GM23338 (cell line): Measurements from ENCODE around the gene CD93. TPM values are rescaled to one million over a fixed set of nuclear protein-coding genes. Genes with fewer than 3 reads are reported as not detected.

Experiments used
- ATAC-seq: fragments of 200-7000 bp; cut with Tn5 transposase; 3 replicates; pipeline ENCODE4 v1.9.1; 2020
- DNase-seq: peaks from one replicate; pipeline ENCODE4 v3.0.0-alpha.2; 2015; ENCODE audit warnings: low spot score
- H2AFZ ChIP-seq: fragments of 200-600 bp; sonication (generic); 2 replicates; pipeline ENCODE4 v1.8.0; 2016; ENCODE audit warnings: antibody characterized with exemption, mild to moderate bottlenecking, moderate library complexity
- H3F3A ChIP-seq: fragments of 200-600 bp; sonication (generic); replicated peaks from 2 replicates; pipeline ENCODE4 v1.8.0; 2017; ENCODE audit warnings: antibody characterized with exemption, mixed run types, low read depth
- H3K27ac ChIP-seq: fragments of 200-600 bp; sonication (generic); 2 replicates; pipeline ENCODE4 v1.6.1; 2016; ENCODE audit warnings: low read depth
- H3K27me3 ChIP-seq: fragments of 200-600 bp; sonication (generic); 2 replicates; pipeline ENCODE4 v1.8.0; 2016; ENCODE audit warnings: mild to moderate bottlenecking, mixed run types, moderate library complexity; ENCODE audit not compliant: insufficient read depth
- H3K36me3 ChIP-seq: fragments of 200-600 bp; sonication (generic); 2 replicates; pipeline ENCODE4 v1.8.0; 2016; ENCODE audit warnings: mild to moderate bottlenecking; ENCODE audit not compliant: insufficient read depth
- H3K4me1 ChIP-seq: fragments of 200-600 bp; sonication (generic); 2 replicates; pipeline ENCODE4 v1.8.0; 2016; ENCODE audit warnings: mild to moderate bottlenecking, moderate library complexity; ENCODE audit not compliant: insufficient read depth
- H3K4me2 ChIP-seq: fragments of 200-600 bp; sonication (generic); 2 replicates; pipeline ENCODE4 v1.7.1; 2017; ENCODE audit warnings: mixed run types
- H3K4me3 ChIP-seq: fragments of 200-600 bp; sonication (generic); 2 replicates; pipeline ENCODE4 v1.6.1; 2016; ENCODE audit warnings: mixed run types
- H3K79me2 ChIP-seq: fragments of 200-600 bp; sonication (generic); replicated peaks from 2 replicates; pipeline ENCODE4 v1.8.0; 2017; ENCODE audit warnings: mild to moderate bottlenecking; ENCODE audit not compliant: insufficient read depth
- H3K9me2 ChIP-seq: fragments of 200-600 bp; sonication (generic); 2 replicates; pipeline ENCODE4 v1.8.0; 2017; ENCODE audit not compliant: insufficient read depth
- H4K20me1 ChIP-seq: fragments of 200-600 bp; sonication (generic); replicated peaks from 2 replicates; pipeline ENCODE4 v1.8.0; 2017; ENCODE audit warnings: mild to moderate bottlenecking; ENCODE audit not compliant: insufficient read depth
- H3K27ac Mint-ChIP-seq: 2 replicates; pipeline ENCODE4 v1.8.0; 2020; ENCODE audit warnings: inconsistent platforms, mild to moderate bottlenecking, moderate library complexity, mixed read lengths
- H3K27me3 Mint-ChIP-seq: 3 replicates; pipeline ENCODE4 v1.8.0; 2022; ENCODE audit warnings: low read depth, mild to moderate bottlenecking, moderate library complexity, mixed read lengths, inconsistent platforms; ENCODE audit not compliant: insufficient read depth, poor library complexity
- H3K36me3 Mint-ChIP-seq: 3 replicates; pipeline ENCODE4 v1.8.0; 2021; ENCODE audit warnings: low read depth, mild to moderate bottlenecking, inconsistent platforms, moderate library complexity, mixed read lengths
- H3K4me1 Mint-ChIP-seq: 3 replicates; pipeline ENCODE4 v1.8.0; 2020; ENCODE audit warnings: mild to moderate bottlenecking, inconsistent platforms, mixed read lengths
- H3K4me3 Mint-ChIP-seq: 3 replicates; pipeline ENCODE4 v1.8.0; 2021; ENCODE audit warnings: moderate library complexity, mild to moderate bottlenecking, inconsistent platforms, mixed read lengths
- H3K9me3 Mint-ChIP-seq: 3 replicates; pipeline ENCODE4 v1.8.0; 2020; ENCODE audit warnings: moderate library complexity, mild to moderate bottlenecking, inconsistent platforms, mixed read lengths
- CREB1 ChIP-seq: fragments of 250-450 bp; sonication (Bioruptor Pico); IDR thresholded peaks from 2 replicates; pipeline ENCODE4 v1.5.0; 2020; ENCODE audit warnings: low read depth, mild to moderate bottlenecking, moderate library complexity
- EZH2 ChIP-seq: fragments of 200-600 bp; sonication (generic); IDR thresholded peaks from one replicate; pipeline ENCODE4 v1.8.0; 2017; ENCODE audit warnings: antibody characterized with exemption, mild to moderate bottlenecking, low read depth; ENCODE audit not compliant: unreplicated experiment
- EZH2phosphoT487 ChIP-seq: fragments of 200-600 bp; sonication (generic); IDR thresholded peaks from one replicate; pipeline ENCODE4 v1.8.1; 2018; ENCODE audit warnings: antibody characterized with exemption; ENCODE audit not compliant: unreplicated experiment
- JUNB ChIP-seq: IDR thresholded peaks from one replicate; pipeline ENCODE4 v1.6.1; 2016; ENCODE audit warnings: antibody characterized with exemption; ENCODE audit not compliant: unreplicated experiment
- POLR2AphosphoS5 ChIP-seq: IDR thresholded peaks from 2 replicates; pipeline ENCODE4 v1.6.1; 2016; ENCODE audit warnings: antibody characterized with exemption, low read depth
- polyA plus RNA-seq: library from polyadenylated mRNA; unstranded; fragments of >200 nt; fragmentation: Nextera tagmentation; extraction: Ambion mirVana; gene quantifications from 2 replicates; pipeline ENCODE4 v1.2.1, GENCODE V29; 2016
- total RNA-seq: library from RNA; depleted of rRNA; stranded (reverse); fragments of >200 nt; shearing (Covaris generic); gene quantifications from 2 replicates; pipeline ENCODE4 v1.2.3, GENCODE V29; 2014
- TF ChIP-seq, protein P1 (sequence below): fragments of 250-450 bp; sonication (Bioruptor Pico); IDR thresholded peaks from 2 replicates; pipeline ENCODE4 v1.5.0; 2020; ENCODE audit warnings: mild to moderate bottlenecking, moderate library complexity
- TF ChIP-seq, protein P2 (sequence below), 2 experiments: fragments of 200-600 bp in 1 of 2; sonication (generic) in 1 of 2; conservative IDR thresholded peaks; 2 replicates each; pipeline versions ENCODE4 v1.5.1 to v1.6.1; 2016 to 2017; ENCODE audit warnings: antibody characterized with exemption in 2 of 2, low read depth in 2 of 2, mild to moderate bottlenecking in 2 of 2, moderate library complexity in 1 of 2

Gene CD93
- total and polyA plus RNA-seq, 2 experiments from 2014 or later, result 0.03 TPM; not detected in 1

GRCh38 chr20:23083553-23084220 is 2.4 kb downstream of the CD93 start:
- H3K36me3 Mint-ChIP-seq, result no peaks in the 10 kb centered on the region

DNA sequence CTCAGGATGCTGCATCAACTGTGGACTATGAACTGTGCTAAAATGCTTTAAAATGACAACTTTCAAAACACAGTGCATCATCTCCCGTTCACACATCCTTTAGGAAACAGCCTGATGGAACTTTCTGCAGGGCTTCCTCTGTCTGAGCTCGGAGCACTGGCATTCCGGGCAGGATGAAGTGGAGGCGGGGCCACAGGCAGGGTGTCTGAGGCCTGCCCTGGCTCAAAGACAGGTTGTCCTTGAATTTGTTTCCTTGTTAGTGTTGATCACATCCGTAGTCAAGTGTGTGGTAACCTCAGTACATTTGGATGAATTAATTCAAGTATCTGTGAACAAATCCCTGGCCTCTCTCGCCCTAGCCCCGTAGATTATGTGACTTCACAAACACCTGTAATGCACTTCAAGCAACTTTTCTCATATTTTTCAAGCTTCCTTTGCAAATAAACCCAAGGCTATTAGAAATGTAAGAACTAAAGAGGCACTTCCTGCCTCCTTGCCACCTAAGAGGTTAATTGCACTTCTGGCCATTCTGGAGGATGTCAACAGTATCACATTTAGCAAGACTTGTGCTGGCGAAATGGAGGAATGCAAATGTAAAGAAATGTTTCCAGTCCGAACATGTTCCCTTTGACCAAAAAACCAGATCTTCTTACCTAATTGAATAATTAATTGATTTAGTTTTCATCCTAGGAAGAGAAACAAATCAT is 3.1 kb downstream of the CD93 start:
- H3K4me2 ChIP-seq, result 0 out of 2 replicates have a peak overlapping the region, but pooled peaks have one; percentile 5
- DNase-seq, result peak; percentile 38
- H3K27ac Mint-ChIP-seq, result no peak overlapping the region
- peaks cover 29% of the 10 kb centered on the region for H3K4me1 Mint-ChIP-seq
- H3K79me2 ChIP-seq, result no peaks in the 10 kb centered on the region
- no peaks in the 10 kb centered on the region for H3F3A ChIP-seq
- H2AFZ ChIP-seq, result peak overlapping the region; percentile 33
- H3K9me2 ChIP-seq, result no peaks in the 10 kb centered on the region
- H3K27ac ChIP-seq, result no peak overlapping the region
- no peaks in the 10 kb centered on the region for H3K36me3 ChIP-seq
- peak; percentile 64 for ATAC-seq
- no peaks in the 10 kb centered on the region for H3K27me3 ChIP-seq
- H3K4me3 ChIP-seq, result no peak overlapping the region
- no peaks in the 10 kb centered on the region for H3K36me3 Mint-ChIP-seq
- H3K9me3 Mint-ChIP-seq, result no peaks in the 10 kb centered on the region
- H3K4me1 ChIP-seq, result peaks cover 4% of the 10 kb centered on the region
- peaks cover 8% of the 10 kb centered on the region for H3K27me3 Mint-ChIP-seq
- no peaks in the 10 kb centered on the region for H4K20me1 ChIP-seq
- TF ChIP-seq CREB1 (no peak), JUNB (no peak), POLR2AphosphoS5 (no peak), EZH2phosphoT487 (no peak), EZH2 (no peak)
- TF ChIP-seq, protein P1, sequence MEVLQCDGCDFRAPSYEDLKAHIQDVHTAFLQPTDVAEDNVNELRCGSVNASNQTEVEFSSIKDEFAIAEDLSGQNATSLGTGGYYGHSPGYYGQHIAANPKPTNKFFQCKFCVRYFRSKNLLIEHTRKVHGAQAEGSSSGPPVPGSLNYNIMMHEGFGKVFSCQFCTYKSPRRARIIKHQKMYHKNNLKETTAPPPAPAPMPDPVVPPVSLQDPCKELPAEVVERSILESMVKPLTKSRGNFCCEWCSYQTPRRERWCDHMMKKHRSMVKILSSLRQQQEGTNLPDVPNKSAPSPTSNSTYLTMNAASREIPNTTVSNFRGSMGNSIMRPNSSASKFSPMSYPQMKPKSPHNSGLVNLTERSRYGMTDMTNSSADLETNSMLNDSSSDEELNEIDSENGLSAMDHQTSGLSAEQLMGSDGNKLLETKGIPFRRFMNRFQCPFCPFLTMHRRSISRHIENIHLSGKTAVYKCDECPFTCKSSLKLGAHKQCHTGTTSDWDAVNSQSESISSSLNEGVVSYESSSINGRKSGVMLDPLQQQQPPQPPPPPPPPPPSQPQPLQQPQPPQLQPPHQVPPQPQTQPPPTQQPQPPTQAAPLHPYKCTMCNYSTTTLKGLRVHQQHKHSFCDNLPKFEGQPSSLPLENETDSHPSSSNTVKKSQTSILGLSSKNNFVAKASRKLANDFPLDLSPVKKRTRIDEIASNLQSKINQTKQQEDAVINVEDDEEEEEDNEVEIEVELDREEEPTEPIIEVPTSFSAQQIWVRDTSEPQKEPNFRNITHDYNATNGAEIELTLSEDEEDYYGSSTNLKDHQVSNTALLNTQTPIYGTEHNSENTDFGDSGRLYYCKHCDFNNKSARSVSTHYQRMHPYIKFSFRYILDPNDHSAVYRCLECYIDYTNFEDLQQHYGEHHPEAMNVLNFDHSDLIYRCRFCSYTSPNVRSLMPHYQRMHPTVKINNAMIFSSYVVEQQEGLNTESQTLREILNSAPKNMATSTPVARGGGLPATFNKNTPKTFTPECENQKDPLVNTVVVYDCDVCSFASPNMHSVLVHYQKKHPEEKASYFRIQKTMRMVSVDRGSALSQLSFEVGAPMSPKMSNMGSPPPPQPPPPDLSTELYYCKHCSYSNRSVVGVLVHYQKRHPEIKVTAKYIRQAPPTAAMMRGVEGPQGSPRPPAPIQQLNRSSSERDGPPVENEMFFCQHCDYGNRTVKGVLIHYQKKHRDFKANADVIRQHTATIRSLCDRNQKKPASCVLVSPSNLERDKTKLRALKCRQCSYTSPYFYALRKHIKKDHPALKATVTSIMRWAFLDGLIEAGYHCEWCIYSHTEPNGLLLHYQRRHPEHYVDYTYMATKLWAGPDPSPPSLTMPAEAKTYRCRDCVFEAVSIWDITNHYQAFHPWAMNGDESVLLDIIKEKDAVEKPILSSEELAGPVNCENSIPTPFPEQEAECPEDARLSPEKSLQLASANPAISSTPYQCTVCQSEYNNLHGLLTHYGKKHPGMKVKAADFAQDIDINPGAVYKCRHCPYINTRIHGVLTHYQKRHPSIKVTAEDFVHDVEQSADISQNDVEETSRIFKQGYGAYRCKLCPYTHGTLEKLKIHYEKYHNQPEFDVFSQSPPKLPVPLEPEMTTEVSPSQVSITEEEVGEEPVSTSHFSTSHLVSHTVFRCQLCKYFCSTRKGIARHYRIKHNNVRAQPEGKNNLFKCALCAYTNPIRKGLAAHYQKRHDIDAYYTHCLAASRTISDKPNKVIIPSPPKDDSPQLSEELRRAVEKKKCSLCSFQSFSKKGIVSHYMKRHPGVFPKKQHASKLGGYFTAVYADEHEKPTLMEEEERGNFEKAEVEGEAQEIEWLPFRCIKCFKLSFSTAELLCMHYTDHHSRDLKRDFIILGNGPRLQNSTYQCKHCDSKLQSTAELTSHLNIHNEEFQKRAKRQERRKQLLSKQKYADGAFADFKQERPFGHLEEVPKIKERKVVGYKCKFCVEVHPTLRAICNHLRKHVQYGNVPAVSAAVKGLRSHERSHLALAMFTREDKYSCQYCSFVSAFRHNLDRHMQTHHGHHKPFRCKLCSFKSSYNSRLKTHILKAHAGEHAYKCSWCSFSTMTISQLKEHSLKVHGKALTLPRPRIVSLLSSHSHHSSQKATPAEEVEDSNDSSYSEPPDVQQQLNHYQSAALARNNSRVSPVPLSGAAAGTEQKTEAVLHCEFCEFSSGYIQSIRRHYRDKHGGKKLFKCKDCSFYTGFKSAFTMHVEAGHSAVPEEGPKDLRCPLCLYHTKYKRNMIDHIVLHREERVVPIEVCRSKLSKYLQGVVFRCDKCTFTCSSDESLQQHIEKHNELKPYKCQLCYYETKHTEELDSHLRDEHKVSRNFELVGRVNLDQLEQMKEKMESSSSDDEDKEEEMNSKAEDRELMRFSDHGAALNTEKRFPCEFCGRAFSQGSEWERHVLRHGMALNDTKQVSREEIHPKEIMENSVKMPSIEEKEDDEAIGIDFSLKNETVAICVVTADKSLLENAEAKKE (CRISPR knock-in tag), result no peak
- TF ChIP-seq, protein P2, sequence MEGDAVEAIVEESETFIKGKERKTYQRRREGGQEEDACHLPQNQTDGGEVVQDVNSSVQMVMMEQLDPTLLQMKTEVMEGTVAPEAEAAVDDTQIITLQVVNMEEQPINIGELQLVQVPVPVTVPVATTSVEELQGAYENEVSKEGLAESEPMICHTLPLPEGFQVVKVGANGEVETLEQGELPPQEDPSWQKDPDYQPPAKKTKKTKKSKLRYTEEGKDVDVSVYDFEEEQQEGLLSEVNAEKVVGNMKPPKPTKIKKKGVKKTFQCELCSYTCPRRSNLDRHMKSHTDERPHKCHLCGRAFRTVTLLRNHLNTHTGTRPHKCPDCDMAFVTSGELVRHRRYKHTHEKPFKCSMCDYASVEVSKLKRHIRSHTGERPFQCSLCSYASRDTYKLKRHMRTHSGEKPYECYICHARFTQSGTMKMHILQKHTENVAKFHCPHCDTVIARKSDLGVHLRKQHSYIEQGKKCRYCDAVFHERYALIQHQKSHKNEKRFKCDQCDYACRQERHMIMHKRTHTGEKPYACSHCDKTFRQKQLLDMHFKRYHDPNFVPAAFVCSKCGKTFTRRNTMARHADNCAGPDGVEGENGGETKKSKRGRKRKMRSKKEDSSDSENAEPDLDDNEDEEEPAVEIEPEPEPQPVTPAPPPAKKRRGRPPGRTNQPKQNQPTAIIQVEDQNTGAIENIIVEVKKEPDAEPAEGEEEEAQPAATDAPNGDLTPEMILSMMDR (conservative IDR thresholded peaks at IDR 0.05; ENCODE audit: low read depth in 2 of 2), result no peak
- no peak overlapping the region for H3K4me3 Mint-ChIP-seq

More at GRCh38 chr20:23083553-23084220, 2.4 kb downstream of the CD93 start:
- DNase-seq (no peak), ATAC-seq (no peak)
- H3K27me3 Mint-ChIP-seq, result peaks cover 8% of the 10 kb centered on the region
- Histone ChIP-seq H4K20me1 (no peaks in the 10 kb centered on the region), H3F3A (no peaks in the 10 kb centered on the region), H3K27ac (no peak overlapping the region), H3K4me1 (peaks cover 2% of the 10 kb centered on the region), H3K27me3 (no peaks in the 10 kb centered on the region), H3K36me3 (no peaks in the 10 kb centered on the region), H3K79me2 (no peaks in the 10 kb centered on the region), H3K4me3 (no peak overlapping the region), H3K4me2 (no peak overlapping the region), H3K9me2 (no peaks in the 10 kb centered on the region), H2AFZ (peak overlapping the region; percentile 33)
- no peak for TF ChIP-seq POLR2AphosphoS5
- no peak overlapping the region for H3K4me3 Mint-ChIP-seq
- no peaks in the 10 kb centered on the region for H3K9me3 Mint-ChIP-seq
- peaks cover 29% of the 10 kb centered on the region for H3K4me1 Mint-ChIP-seq
- H3K27ac Mint-ChIP-seq, result no peak overlapping the region
